H1 (cell line): ENCODE results near the gene CIC. TPM values are rescaled to one million over a fixed set of nuclear protein-coding genes. Genes with fewer than 3 reads are reported as not detected.

Experiments used
- BCL11A ChIP-seq, 2 experiments: IDR thresholded peaks; one replicate each; pipeline ENCODE4 v1.6.1; 2011; ENCODE audit warnings: low read depth in 2 of 2, low read length in 2 of 2, mild to moderate bottlenecking in 2 of 2
- FOSL1 ChIP-seq: IDR thresholded peaks from 2 replicates; pipeline ENCODE4 v1.6.1; 2011; ENCODE audit warnings: mild to moderate bottlenecking, low read depth, low read length, moderate library complexity; ENCODE audit not compliant: insufficient read depth
- polyA plus RNA-seq, 7 experiments: library from polyadenylated mRNA; depleted of rRNA in 3 of 7; stranded (reverse) in 5 of 7; unstranded in 2 of 7; fragments of >200 nt in 5 of 7; fragments of 200-250 nt in 2 of 7; gene quantifications; 1 replicate in 5 of 7; 2 replicates in 1 of 7; 4 replicates in 1 of 7; pipeline versions ENCODE4 v1.2.1 to v1.2.3, GENCODE V29; 2011 to 2013; ENCODE audit warnings: missing spikeins in 2 of 7, mixed read lengths in 2 of 7
- total RNA-seq: library from RNA; stranded (reverse); fragmentation: NEBNext Ultra II Directional; extraction: Animal tissue kit (Norgen Biotek cat#: 25700); gene quantifications from 2 replicates; pipeline ENCODE4 v1.2.1, GENCODE V29; 2021

Gene CIC
- total and polyA plus RNA-seq, 2 of the 8 experiments (the other 6 are each of a cell fraction or from before 2014, with no cell fraction given) = 13.2 to 43.6 TPM

GRCh38 chr19:42229855-42230351 lies 39.1 kb upstream of the CIC start (continued):
- no peak for TF ChIP-seq BCL11A (IDR thresholded peaks at IDR 0.05; ENCODE audit: low read depth in 2 of 2, low read length in 2 of 2)
- TF ChIP-seq FOSL1 = no peak
